GM21390 (cell line): Measurements from ENCODE around the gene C1QTNF3.
"Not testable (repeated sequence)": the region's sequence is repeated elsewhere in the genome, so short reads cannot be mapped to it uniquely, and the experiment has no call there.

Experiments
- ATAC-seq: cut with Tn5 transposase; IDR thresholded peaks from one replicate; pipeline ENCODE4 v1.9.1; 2021; ENCODE audit not compliant: unreplicated experiment

Gene C1QTNF3, protein sequence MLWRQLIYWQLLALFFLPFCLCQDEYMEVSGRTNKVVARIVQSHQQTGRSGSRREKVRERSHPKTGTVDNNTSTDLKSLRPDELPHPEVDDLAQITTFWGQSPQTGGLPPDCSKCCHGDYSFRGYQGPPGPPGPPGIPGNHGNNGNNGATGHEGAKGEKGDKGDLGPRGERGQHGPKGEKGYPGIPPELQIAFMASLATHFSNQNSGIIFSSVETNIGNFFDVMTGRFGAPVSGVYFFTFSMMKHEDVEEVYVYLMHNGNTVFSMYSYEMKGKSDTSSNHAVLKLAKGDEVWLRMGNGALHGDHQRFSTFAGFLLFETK

GRCh38 chr5:34043099-34043876 is at the start of gene C1QTNF3:
Gene C1QTNF3, minus strand, starts transcription at chr5:34043213. Its CDS starts 88 bp downstream, at chr5:34043125.
- no peak for ATAC-seq

- ATAC-seq, result not testable (repeated sequence)
Measured at GRCh38 chr5:34091039-34091438, 48.0 kb upstream of the C1QTNF3 start.

- not testable (repeated sequence) for ATAC-seq
Measured at GRCh38 chr5:34089802-34090201, 46.8 kb upstream of the C1QTNF3 start.

- not testable (repeated sequence) for ATAC-seq
Measured at GRCh38 chr5:34087728-34088127, 44.7 kb upstream of the C1QTNF3 start.

DNA sequence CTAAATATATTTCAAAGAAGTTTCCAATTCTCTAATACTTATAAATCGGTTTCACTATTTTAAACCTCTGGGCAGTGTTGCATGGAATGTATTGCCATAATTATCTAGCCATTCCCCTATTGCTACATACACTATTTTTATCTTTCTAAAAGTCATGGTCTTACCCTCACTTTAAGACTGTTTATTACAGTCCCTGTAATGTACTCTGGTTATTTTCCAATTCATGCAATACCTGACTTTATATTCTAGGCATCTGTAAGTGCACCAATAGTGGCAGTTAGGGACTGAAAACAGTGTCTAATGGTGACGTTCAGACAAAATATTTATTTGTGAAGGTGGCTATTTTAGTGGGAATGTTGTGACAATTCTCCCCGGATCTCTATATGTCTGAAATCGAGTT is 40.9 kb upstream of the C1QTNF3 start:
- ATAC-seq, result not testable (repeated sequence)

DNA sequence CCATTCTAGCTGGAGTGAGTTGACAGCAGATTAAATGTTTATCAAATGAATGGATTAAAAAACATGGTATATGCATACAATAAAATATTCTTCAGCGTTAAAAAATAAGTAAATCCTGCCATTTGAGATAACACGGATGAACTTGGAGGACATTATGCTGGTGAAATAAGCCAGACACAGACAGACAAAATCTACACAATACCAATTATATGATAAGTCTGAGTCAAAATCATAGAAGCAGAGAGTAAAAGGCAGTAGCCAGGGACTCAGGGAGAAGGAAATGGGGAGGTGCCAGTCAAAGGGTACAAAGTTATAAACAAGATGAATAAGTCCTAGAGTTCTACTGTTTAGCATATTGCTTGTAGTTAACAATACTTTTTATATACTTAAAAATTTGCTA is 36.5 kb upstream of the C1QTNF3 start:
- ATAC-seq, result not testable (repeated sequence)

DNA sequence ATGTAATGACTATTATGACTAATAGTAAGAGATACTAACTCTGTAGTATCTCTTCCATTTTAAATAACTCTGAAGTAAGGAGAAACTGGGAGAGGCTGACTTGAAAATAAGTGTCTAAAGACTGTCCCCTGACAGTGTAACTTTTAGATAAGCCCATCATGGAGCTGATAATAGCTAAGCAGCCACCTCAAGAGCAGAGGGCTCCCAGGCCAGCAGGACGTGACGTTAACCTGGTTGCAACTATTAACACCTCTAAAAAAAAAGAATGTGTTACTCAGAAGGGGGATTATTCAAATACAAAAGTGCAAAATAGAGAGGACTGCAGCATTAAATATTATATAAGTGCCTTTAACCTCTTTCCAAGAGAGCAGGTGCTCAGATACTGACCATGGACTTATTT is 34.6 kb upstream of the C1QTNF3 start:
- ATAC-seq, result not testable (repeated sequence)

GRCh38 chr5:34076719-34077364 is 33.8 kb upstream of the C1QTNF3 start:
- not testable (repeated sequence) for ATAC-seq

DNA sequence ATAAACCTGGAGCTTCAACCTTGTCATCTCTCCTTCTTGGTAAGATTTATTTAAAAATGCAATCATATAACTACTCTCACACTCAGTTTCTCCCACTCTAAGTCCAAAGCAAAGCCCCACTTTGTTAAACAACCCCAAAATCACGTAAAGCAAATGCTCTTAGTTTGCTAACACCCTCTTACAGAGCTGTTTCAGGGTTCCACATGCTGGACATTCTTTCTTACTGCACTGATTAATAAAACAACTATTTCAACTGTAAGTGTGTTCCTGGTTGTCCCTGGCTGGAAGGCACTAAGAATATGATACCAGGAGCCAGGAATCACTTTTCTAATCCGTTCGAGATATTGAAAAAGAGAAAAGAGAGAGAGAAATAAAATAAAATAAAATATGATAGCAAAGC is 31.5 kb upstream of the C1QTNF3 start:
- ATAC-seq, result not testable (repeated sequence)

DNA sequence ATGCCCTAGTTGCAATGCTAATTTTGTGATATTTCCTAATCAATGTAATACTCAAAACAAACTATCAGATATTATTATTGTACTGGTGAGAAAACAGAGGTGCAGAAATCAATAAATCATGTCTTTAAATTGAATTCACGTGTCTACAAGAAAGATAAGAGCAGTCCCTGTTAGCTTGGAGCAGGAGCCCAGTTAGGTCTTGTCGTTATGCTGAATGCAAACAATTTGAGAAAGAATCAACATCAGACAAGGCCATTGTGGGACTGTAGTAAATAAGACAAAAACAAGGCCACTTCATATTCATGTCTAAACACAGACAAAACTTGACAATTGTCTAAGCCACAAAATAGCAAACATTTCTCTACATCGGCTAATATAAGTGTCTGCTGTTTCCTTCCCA is 31.1 kb upstream of the C1QTNF3 start:
- not testable (repeated sequence) for ATAC-seq

DNA sequence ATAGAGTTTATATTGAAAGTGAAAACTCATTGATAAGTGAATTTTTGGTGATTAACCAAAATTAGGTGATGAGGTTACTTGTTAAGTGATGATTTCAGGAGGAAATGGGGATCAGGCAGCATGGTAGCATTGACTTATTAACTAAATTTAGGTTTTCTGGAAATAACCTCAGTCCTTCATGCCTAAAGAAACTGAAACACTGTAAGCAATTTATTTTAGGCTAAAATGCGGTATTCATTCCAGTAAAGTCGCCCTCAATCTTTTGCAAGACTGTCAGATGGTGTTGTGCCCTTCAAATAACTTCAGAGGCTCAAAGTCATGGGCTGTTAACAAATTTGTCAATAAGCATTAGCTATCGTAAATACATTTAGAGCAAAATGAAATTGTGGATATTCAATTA is 27.6 kb upstream of the C1QTNF3 start:
- ATAC-seq, result not testable (repeated sequence)

DNA sequence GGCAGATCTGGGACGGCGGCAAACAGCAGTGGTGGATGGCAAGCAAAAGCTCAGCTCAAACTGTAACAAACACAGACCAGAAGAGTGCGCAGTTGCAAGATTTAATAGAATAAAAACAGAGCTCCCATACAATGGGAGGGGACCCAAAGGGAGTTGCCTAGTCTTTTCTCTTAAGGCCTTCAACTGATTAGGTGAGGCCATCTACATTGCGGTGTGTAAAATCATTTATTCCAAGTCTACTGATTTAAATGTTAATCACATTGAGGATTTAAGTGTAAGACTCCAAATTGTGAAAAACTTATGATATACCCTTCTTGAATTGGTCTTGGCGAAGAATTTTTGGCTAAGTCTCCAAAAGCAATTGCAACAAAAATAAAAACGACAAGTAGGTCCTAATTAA is 21.6 kb upstream of the C1QTNF3 start:
- ATAC-seq, result no peak

DNA sequence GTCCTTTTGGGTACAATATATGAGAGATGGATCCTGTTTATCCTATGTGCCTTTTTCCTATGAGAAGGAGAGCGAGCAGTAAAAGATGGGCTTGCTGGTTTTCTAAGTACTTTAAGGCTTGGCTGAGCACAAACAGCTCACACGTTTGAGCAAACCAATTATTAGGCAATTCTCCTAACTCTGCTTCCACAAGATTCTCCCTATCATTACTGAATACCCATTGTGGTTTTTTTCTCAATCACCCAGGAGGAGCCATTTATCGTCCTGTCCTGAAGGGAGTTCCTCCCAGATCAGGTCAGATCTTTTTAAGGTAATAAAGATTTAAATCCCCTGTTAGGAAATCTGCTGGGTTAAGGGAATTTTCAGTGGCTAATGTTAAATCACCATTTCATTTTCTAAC is 19.4 kb upstream of the C1QTNF3 start:
- ATAC-seq, result no peak

DNA sequence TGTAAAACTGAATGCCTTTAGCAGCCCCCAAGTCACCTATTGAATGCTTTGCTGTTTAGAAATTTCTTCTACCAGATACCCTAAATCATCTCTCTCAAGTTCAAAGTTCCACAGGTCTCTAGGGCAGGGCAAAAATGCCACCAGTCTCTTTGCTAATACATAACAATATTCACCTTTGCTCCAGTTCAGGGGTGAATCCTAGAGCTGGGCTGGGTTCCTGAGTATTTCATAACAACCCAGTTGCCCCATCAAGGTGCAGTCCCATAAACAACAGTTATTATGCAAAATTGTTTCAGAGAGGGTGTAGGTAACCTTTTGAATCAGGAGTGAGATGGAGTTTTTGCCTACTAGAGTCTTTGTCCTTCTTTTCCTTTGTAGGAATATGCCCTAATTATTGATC is 19.0 kb upstream of the C1QTNF3 start:
- ATAC-seq, result no peak

DNA sequence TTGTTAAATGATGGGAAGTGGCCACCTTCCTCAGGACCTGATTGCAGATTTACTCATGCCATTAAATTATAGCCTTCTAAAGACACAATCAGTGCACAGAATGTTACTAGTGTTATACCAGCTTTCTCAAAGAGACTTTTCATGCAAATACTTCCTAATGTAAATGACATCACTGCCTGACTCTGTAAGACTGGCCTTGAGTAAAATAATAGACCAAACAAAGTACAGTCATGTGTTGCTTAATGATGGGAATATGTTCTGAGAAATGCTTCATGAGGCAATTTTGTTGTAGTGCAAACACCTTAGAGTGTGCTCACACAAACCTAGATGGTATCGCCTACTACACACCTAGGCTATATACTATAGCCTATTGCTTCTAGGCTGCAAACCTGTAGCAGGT is 17.0 kb upstream of the C1QTNF3 start:
- no peak for ATAC-seq

DNA sequence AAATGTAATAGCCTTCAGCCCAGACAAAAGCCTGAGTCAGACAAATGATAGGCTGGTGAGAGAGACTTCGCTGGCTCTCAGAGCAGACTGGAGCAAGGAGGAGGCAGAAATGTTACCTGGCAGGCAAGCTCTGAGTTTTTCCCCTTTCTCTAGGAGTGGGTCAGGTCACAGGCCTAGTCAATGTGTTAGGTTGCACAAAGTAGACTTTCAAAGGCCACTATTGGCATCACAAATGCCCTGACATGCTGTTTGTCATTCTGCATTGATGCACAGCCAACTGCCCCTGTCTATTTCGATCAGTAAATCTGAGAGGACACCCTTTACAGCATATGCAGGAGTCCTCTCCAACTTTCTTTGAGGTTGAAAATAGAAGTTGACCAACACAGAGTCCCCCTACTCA is 15.5 kb upstream of the C1QTNF3 start:
- no peak for ATAC-seq

- ATAC-seq, result no peak
Measured at GRCh38 chr5:34057569-34057968, 14.6 kb upstream of the C1QTNF3 start.

DNA sequence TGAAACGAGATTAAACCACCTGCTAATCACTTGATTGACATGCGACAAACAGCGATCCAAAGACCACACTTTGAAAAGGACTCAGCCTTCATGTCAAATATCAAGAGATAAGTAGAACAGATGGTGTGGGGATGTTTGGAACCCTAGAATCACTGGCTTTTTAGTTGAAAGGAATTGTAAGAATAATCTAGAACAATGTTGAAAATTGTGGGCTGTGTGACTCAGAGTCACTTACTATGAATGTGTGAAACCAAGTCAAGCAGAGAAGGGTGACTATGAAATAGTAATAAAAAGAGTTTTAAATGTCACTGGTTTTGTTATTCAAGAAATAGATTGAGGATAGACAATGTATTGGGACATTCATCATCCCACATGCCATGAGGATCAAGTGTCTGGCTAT is 14.1 kb upstream of the C1QTNF3 start:
- no peak for ATAC-seq

DNA sequence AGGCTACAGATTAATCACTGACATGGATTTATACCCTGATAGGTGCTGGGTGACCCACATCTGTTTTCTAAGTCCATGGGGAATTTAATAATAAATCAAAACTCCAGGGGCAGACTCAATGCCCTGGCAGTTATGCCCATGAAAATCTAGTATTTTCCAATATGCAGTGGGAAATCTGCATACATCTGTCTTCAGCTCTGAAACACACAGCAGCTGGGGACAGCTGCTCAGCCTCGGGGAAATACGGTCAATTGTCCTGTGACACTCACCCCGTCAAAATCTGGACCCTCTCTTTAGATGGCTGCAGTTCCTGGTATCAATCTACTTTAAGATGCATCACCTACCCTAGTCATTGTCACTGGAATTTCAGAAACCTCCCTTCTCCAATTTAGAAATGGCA is 12.7 kb upstream of the C1QTNF3 start:
- ATAC-seq, result no peak

GRCh38 chr5:34054400-34054729 is 11.4 kb upstream of the C1QTNF3 start:
- ATAC-seq, result no peak

DNA sequence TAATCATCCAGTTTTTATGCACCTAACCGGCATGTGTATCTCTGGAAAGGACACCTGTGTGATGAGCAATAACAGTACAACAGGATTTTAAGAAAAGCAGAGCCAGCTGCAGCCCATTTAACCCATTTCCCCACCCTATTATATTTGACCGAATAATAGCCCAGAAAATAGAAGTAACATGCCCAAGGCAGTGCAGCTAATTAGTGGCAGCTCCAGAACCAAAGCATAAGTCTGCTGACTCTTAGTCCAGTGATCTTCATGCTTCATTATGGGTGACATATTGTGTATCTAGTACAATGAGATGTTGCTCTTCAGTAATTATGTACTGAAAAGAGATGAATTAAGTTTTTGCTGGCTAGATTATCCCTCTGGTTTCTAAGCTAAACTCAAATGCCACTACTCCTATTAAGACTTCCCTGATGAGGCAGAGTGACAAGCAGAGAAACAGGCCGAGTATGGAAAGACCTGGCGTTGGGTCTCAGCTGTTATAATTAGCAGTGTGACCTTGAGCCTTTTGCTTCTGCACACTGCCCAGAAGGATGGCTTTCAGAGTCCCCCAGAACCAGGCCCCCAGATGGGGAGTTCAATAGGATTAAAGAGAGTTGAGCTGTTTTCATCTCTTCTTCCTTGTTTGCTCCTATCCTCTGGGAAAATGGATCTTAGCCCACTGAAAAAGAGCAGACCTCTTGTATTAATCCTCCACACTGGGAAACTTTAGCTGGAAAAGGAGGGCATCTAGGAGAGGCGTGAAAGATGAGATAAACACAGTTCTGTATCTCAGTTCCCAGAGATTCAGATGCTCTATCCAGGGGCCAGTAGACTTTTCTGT is 10.8 kb upstream of the C1QTNF3 start:
- no peak for ATAC-seq
